HG03460 (cell line): ENCODE measurements around the gene KCNK13.
"Not testable (repeated sequence)": the region's sequence is repeated elsewhere in the genome, so short reads cannot be mapped to it uniquely, and the experiment has no call there.

Source experiments
- ATAC-seq: cut with Tn5 transposase; IDR thresholded peaks from one replicate; pipeline ENCODE4 v1.9.1; 2021; ENCODE audit not compliant: unreplicated experiment

Gene KCNK13

GRCh38 chr14:90061685-90062126, at the start of gene KCNK13:
Gene KCNK13, plus strand, starts transcription at chr14:90061994. Its CDS starts 212 bp downstream, at chr14:90062206.
- no peak for ATAC-seq

DNA sequence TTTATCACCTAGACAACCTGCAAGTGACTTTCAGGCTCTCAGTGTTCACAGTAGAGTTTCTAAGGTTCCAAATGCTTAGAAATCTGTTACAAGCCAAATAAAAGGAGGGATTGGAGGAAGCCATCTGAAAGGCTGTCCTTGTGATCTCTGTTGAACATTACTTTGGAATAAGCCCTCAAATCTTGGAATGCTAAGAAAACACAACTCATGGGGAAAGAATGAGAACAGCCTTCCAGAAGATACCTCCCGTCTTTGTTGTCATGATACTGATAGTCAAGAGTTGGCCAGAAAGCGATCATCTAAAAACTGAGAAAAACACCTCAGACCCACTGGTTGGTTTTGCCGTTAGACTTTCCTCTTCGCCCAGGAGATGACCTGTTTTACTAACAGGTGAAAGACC, 44.4 kb upstream of the KCNK13 start:
- no peak for ATAC-seq

DNA sequence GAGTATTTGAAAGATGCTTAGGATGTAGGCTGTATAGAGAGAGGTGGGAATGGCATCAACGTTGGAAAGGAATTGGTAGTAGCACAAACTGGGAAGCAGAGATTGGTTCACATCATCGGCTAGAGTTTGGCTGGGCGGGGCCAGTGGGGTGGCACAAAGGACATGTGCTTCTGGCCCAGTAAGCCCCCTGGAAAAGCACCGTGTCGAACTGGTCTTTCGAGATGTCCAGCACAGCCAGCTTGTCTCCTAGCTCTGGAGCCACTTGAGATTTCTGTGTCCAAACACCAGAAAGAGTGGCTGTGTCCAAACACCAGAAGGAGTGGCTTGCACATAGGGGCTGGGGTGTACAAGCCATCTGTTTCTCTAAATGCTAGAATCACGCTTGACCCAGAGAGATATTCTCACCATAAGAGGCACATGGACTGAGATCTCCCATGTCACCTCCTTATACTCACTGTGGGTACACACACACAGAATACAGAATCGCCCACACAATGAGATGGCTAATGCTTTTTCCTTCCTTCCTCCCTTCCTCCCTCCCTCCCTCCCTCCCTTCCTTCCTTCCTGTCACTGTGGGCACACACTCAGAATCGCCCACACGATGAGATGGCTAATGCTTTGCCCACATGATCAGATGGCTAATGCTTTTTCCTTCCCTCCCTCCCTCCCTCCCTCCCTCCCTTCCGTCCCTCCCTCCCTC, 41.8 kb upstream of the KCNK13 start:
- ATAC-seq, result no peak

DNA sequence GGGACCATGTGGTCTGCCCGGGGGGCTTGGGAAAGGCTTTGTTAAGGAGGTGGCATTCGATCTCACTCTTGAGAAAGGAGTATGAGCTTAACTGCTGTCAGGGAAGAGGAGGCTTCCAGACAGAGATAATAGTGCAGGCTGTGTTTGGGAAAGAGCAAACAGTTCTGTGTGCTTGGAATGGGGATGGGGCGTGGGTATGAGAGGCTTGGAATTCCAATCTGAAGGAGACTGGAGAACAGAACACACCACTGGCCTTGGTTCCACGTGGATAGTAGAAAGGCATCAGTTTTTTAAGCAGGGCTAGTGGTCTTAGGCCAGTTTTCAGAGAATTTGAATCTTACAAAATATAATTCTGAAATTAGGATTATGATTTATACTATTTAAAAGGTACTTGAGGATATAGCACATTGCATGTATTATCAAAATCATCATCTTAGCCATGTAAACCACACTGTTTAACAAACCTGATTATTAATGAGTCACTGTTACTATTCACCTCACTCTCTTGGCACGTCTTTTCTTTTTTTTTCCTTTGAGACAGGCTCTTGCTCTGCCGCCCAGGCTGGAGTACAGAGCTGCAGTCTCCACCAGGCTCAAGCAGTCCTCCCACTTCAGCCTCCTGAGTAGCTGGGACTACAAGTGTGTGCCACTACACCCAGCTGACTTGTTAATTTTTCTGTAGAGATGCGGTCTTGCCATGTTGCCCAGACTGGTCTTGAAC, 38.5 kb upstream of the KCNK13 start:
- ATAC-seq, result no peak

DNA sequence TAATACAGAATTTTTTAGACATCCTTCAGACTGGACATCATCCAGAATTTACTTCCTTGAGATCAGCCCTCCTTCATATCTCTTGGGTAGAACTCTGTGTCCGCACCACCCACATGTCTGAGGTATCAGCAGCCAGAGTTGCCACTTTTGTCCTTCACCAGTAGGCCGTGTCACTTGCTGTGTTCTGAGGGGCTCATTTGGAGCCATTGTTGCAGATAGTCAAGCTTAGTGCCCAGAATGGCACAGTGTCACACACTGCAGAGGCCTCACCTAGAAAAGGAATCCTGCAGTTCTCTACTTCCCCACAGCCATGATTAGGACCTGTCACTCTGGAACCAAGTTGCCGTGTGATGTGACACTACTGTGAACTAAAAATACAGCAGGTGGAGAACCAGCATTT, 36.9 kb upstream of the KCNK13 start:
- no peak for ATAC-seq

DNA sequence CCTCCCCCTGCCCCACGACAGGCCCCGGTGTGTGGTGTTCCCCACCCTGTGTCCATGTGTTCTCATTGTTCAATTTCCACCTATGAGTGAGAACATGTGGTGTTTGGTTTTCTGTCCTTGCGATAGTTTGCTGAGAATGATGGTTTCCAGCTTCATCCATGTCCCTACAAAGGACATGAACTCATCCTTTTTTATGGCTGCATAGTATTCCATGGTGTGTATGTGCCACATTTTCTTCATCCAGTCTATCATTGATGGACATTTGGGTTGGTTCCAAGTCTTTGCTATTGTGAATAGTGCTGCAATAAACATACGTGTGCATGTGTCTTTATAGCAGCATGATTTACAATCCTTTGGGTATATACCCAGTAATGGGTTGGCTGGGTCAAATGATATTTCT, 35.2 kb upstream of the KCNK13 start:
- not testable (repeated sequence) for ATAC-seq

DNA sequence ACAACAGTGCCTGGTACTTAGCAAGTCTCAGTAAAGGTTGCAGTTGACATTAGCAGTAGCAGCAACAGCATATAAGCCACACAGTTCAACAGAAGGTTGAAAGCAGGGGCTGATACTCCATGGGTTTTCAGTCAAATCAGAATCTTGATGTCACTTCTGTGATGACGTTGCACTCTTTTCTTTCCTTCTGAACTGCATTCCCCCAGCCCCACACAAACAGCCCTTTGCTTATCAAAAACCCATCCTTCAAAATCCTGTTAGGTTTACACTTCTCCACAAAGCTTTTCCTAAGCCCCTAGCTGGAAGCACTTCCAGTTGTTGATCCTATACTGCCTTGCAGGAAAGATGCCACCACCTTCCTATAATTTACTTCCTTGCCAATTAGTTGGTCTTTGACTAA, 34.0 kb upstream of the KCNK13 start:
- ATAC-seq, result no peak

- ATAC-seq, result no peak
Observed at GRCh38 chr14:90034156-90034555, 27.6 kb upstream of the KCNK13 start.

DNA sequence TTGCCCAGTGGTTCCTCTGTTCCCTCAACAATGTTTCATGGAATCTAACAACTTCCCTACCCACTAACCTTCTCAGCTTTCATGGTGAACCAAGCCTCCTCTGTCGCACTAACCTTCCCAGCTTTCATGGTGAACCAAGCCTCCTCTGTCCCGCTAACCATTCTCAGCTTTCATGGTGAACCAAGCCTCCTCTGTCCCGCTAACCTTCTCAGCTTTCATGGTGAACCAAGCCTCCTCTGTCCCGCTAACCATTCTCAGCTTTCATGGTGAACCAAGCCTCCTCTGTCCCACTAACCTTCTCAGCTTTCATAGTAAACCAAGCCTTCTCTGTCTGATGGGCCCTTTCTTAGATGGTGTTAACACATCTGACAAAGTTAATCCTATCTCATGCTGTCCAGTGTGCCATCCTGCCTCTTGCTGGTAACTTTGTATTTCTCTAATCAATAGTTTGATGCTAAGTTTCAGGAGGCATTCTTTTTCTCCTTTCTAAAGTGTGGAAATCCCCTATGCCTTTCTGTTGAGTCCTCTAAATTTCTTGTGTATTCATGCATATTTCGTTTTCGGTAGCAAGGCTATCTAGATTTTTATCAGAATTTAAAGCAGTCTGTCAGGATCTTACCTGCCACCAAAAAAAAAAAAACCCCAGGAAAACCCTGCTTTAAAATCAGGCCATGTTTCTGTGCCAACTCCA, 26.8 kb upstream of the KCNK13 start:
- no peak for ATAC-seq

GRCh38 chr14:90039253-90040010, 22.4 kb upstream of the KCNK13 start:
- ATAC-seq, result no peak

GRCh38 chr14:90040411-90040810, 21.4 kb upstream of the KCNK13 start:
- no peak for ATAC-seq

- ATAC-seq, result no peak
Observed at GRCh38 chr14:90042496-90043252, 19.1 kb upstream of the KCNK13 start.

DNA sequence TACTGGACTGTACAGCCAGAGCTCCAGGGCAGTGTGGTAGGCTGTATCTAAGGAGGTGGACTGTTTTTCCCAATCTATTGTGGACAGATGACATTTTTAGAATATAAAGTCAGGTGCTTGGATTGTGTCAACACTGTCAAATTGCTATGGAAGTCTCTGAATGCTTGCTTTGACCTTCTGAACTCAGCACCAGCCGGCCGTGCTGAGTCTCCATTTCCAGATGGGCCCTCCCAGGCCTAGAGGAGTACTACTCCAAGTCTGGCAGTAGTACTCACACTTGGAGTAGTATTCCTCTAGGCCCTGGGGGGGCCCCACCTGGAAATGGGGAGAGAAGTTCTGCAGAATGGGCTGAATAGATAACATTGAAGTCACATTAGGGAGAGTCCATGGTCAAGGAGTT, 16.2 kb upstream of the KCNK13 start:
- ATAC-seq, result no peak

DNA sequence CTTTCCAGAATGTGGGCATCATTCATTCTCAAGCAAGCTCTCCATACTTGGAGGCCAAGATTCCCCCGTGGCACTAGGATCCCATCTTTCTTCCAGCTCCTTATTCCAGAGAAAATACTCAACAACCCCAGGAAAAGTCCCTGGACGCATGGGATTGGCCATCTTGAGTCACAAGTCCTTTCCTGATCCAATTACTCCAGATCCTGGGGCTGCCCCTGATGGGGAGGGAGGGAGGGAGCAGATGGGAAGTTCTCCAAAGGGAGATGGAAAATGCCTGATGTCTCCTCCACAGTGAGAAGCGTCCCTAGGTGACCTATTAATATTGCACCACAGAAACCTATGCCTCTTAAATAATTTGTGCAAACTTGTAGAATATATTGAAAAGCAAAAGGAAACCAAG, 12.4 kb upstream of the KCNK13 start:
- ATAC-seq, result no peak

DNA sequence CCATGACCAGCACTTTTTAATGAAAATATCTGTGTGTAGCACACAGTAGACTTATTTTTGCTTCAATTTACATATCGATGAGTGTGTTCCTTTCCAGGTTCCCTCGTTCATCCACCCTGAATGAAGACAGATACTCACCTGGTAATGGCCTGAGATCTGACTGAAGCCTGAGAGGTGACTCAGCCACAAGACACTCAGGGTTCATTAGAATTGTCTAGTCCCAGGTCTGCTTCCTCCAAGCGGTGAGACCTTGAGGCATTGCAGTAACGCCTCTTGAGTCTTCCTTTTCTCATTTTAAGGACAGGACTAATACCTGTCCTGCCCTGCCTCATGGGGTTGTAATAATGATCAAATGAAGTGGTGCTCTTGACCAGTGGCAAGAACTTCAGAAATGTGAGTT, 11.5 kb upstream of the KCNK13 start:
- ATAC-seq, result no peak

DNA sequence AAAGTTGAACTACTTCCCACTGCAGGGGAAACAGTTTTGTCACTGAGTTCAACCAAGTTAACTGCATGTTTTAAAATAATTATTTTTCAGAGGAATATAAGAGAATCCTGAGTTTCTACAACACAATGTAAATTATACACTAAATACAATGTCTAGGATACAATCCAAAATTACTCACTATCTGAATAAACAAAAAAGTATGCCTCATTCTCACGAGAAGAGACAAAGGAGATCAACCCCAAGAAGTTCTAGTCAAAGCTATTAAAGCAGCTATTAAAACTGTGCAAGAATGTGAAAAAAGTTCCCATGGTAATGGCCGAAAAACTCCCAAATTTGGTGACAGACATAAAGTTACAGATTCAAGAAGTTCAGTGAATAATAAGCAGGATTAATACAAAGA, 8.8 kb upstream of the KCNK13 start:
- no peak for ATAC-seq

DNA sequence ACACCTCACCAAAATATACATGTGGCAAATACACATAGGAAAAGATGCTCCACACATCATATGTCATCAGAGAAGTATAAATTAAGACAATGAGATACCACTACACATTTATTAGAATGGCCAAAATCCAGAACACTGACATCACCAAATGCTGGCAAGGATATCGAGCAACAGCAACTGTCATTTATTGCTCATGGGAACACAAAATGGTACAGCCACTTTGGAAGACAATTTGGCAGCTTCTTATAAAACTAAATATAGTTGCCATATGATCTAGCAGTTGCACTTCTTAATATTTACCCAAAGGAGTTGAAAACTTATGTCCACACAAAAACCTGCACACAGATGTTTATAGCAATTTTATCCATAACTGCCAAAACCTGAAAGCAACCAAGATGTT, 7.0 kb upstream of the KCNK13 start:
- no peak for ATAC-seq

DNA sequence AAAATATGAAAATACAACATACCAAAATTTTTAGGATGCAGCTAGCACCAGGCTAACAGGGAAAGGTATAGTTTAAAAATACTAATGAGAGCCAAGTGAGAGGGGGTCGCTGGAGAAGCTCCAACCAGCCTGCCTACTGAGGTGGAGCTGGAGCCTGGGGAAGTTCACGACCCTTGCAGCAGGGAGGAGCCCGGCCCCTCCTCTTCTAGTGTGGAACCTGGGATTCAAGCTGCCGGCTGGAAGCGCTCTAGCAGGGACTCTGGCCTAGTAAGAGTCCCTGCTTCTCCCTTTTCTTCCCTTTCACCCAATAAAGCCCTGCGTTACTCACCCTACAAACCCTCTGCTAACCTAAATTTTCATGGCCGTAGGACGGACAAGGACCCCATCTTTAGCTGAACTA, 5.0 kb upstream of the KCNK13 start:
- ATAC-seq, result no peak

- ATAC-seq, result no peak
Observed at GRCh38 chr14:90058876-90059458, 2.8 kb upstream of the KCNK13 start.

DNA sequence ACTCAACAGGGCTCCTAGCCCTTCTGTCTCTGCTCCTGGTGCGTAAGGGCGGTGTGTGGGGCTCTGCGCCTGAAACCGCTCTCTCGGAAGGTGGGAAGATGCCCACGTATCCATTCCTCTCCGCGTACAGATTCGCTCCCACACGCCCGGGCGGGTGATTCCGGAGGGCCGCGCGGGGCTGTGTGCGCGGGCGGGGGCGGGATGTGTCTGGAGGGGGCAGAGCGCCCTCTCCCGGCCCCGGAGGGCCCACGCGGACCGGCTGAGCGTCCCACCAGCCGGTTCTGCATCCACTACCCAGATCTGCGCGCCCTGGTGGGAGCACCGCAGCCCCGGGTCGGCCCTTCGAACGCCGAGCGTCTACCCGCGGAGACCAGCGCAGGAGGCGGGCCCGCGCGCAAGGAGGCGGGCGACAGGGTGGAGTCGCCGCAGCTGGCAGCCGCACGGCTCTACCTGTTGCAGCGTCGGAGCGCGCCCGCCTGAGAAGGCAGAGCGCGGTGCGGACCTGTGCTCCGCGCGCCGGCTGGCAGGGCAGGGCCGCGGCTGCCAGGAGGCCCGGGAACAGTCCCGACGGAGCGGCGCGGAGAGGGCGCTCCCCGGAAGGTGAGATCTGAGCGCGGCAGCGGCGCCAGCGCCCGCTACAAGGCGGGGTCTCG, 1.4 kb upstream of the KCNK13 start:
- ATAC-seq, result peak; percentile 50
